RWPE2 (cell line): ENCODE data around the gene PXDN.

ENCODE experiments used
- ATAC-seq: fragments of 200-7000 bp; cut with Tn5 transposase; 3 replicates; pipeline ENCODE4 v1.9.1; 2021; ENCODE audit warnings: low read depth
- DNase-seq: peaks from one replicate; pipeline ENCODE4 v3.0.0-alpha.2; 2020; ENCODE audit warnings: low spot score
- H3K27ac ChIP-seq: fragments of 450-650 bp; 2 replicates; pipeline ENCODE4 v1.5.1; 2017; ENCODE audit warnings: mild to moderate bottlenecking; ENCODE audit not compliant: poor library complexity, severe bottlenecking
- H3K27me3 ChIP-seq: fragments of 250-450 bp; sonication (Bioruptor Pico); 2 replicates; pipeline ENCODE4 v1.5.1; 2021; ENCODE audit warnings: mild to moderate bottlenecking, moderate library complexity; ENCODE audit not compliant: insufficient read depth, poor library complexity, severe bottlenecking
- H3K36me3 ChIP-seq: fragments of 250-450 bp; sonication (Bioruptor Pico); 2 replicates; pipeline ENCODE4 v1.5.1; 2020; ENCODE audit warnings: low read depth, mild to moderate bottlenecking, moderate library complexity
- H3K4me1 ChIP-seq: fragments of 250-450 bp; sonication (Bioruptor Pico); 2 replicates; pipeline ENCODE4 v1.5.1; 2021; ENCODE audit warnings: mild to moderate bottlenecking, moderate library complexity; ENCODE audit not compliant: insufficient read depth, poor library complexity, severe bottlenecking
- H3K4me3 ChIP-seq: fragments of 250-450 bp; sonication (Bioruptor Pico); 2 replicates; pipeline ENCODE4 v1.5.1; 2021; ENCODE audit warnings: mild to moderate bottlenecking, moderate library complexity; ENCODE audit not compliant: severe bottlenecking
- H3K9me3 ChIP-seq: fragments of 250-450 bp; sonication (Bioruptor Pico); 2 replicates; pipeline ENCODE4 v1.5.1; 2021; ENCODE audit warnings: mild to moderate bottlenecking, moderate library complexity; ENCODE audit not compliant: severe bottlenecking
- CTCF ChIP-seq: fragments of 450-650 bp; IDR thresholded peaks from one replicate; pipeline ENCODE4 v1.5.1; 2017; ENCODE audit warnings: mild to moderate bottlenecking, moderate library complexity; ENCODE audit not compliant: poor library complexity, severe bottlenecking

The PXDN gene

DNA sequence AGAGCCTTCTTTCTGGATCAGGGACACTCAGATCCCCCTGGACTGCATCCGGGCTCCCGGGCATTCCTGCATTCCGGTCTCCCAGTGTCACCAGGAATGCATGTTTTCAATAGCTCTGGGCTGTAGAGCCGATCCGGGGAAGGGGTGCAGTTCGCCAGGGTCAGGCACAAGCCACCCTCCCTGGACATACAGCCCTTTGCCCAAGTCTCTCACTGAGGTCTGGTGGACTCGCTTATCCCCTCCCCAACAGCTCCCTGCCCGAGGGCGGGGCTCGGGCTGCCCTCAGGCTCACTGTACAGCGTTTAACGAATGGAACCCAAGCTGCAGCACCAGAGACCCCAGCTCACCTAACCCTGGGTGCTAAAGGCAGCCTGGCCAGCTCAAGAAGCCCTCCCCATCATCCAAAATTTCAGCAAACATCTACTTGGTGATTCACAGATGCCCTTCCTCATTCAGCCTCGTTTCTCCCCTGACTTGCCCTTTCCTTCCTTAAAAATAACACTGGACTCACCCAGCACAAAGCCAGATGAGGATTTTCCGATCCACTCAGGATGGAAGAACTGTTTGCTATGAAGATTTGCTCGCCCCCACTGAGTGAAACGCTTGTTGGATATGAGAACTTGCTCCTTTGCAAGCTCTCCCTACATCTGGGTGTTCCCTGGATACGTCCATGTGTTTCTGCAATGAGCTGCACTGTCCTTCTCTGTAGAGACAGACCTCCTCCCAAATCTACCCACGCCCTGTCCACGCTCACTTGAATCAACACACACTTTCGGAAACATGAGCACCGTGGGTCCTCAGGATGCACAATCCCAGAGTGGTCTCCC, 58.1 kb downstream of the PXDN start:
- DNase-seq, result no peak
- ATAC-seq, result peak; percentile 88
- no peak for TF ChIP-seq CTCF
- H3K27ac ChIP-seq, result peak overlapping the region; percentile 83
- peaks cover 21% of the 10 kb centered on the region for H3K4me1 ChIP-seq
- H3K4me3 ChIP-seq, result no peak overlapping the region
- no peaks in the 10 kb centered on the region for H3K9me3 ChIP-seq
- H3K27me3 ChIP-seq, result no peaks in the 10 kb centered on the region
- peaks cover 74% of the 10 kb centered on the region for H3K36me3 ChIP-seq

- H3K9me3 ChIP-seq, result no peaks in the 10 kb centered on the region
- ATAC-seq (no peak), DNase-seq (no peak)
- peaks cover 68% of the 10 kb centered on the region for H3K36me3 ChIP-seq
- peaks cover 21% of the 10 kb centered on the region for H3K4me1 ChIP-seq
- H3K4me3 ChIP-seq, result no peak overlapping the region
- H3K27me3 ChIP-seq, result no peaks in the 10 kb centered on the region
- peak overlapping the region; percentile 83 for H3K27ac ChIP-seq
- TF ChIP-seq CTCF, result no peak
Observed at GRCh38 chr2:1685078-1685956, 59.0 kb downstream of the PXDN start.

GRCh38 chr2:1683297-1683696, 61.0 kb downstream of the PXDN start:
- Histone ChIP-seq H3K9me3 (no peaks in the 10 kb centered on the region), H3K4me3 (no peak overlapping the region), H3K27ac (no peak overlapping the region), H3K4me1 (peaks cover 21% of the 10 kb centered on the region), H3K27me3 (no peaks in the 10 kb centered on the region), H3K36me3 (peaks cover 59% of the 10 kb centered on the region)
- no peak for TF ChIP-seq CTCF
- no peak for ATAC-seq
- DNase-seq, result no peak

DNA sequence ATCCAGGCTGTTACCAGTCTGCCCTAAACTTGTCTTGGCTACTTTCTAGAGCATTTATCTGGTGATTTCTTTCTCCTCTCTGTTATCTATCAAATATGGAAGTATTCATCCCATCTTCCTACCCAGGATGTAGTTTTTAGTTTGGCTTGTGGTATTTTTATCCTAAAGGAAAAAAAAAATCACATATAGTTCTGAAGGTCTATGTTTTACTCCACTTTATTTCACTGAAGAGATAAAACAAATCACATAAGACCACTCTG, 62.2 kb downstream of the PXDN start:
- H3K4me1 ChIP-seq, result peaks cover 17% of the 10 kb centered on the region
- H3K36me3 ChIP-seq, result peaks cover 58% of the 10 kb centered on the region
- no peak for TF ChIP-seq CTCF
- no peaks in the 10 kb centered on the region for H3K27me3 ChIP-seq
- ATAC-seq, result no peak
- no peak for DNase-seq
- H3K4me3 ChIP-seq, result no peak overlapping the region
- no peaks in the 10 kb centered on the region for H3K9me3 ChIP-seq
- H3K27ac ChIP-seq, result peak overlapping the region; percentile 11
